Smooth muscle cell (in vitro differentiated cells): ENCODE measurements around the gene C1orf141. TPM values are rescaled to one million over a fixed set of nuclear protein-coding genes. Genes with fewer than 3 reads are reported as not detected.

ENCODE experiments used
- DNase-seq: peaks from one replicate; lab custom pipeline; 2025; ENCODE audit not compliant: unreplicated experiment; lab: John Stamatoyannopoulos, UW
- H2AFZ ChIP-seq: fragments of 200-600 bp; sonication (generic); 2 replicates; pipeline ENCODE4 v1.6.0; 2016; ENCODE audit warnings: antibody characterized with exemption, low read depth, mild to moderate bottlenecking
- H3F3A ChIP-seq: fragments of 200-600 bp; sonication (generic); 2 replicates; pipeline ENCODE4 v1.6.0; 2017; ENCODE audit warnings: antibody characterized with exemption, low read depth
- H3K27ac ChIP-seq: fragments of 200-600 bp; sonication (generic); 2 replicates; pipeline ENCODE4 v1.5.1; 2016; ENCODE audit warnings: low read depth, mild to moderate bottlenecking
- H3K27me3 ChIP-seq: fragments of 200-600 bp; sonication (generic); 2 replicates; pipeline ENCODE4 v1.6.1; 2016; ENCODE audit warnings: low read depth, mild to moderate bottlenecking
- H3K36me3 ChIP-seq: fragments of 200-600 bp; sonication (generic); 2 replicates; pipeline ENCODE4 v1.5.1; 2016; ENCODE audit warnings: low read depth
- H3K4me1 ChIP-seq: fragments of 200-600 bp; sonication (generic); 2 replicates; pipeline ENCODE4 v1.5.1; 2016; ENCODE audit warnings: low read depth
- H3K4me2 ChIP-seq: fragments of 200-600 bp; sonication (generic); 2 replicates; pipeline ENCODE4 v1.6.0; 2016; ENCODE audit warnings: mild to moderate bottlenecking
- H3K4me3 ChIP-seq: fragments of 200-600 bp; sonication (generic); 2 replicates; pipeline ENCODE4 v1.5.1; 2016; ENCODE audit warnings: mild to moderate bottlenecking
- H3K79me2 ChIP-seq: fragments of 200-600 bp; sonication (generic); 2 replicates; pipeline ENCODE4 v1.6.0; 2016; ENCODE audit warnings: low read depth, mild to moderate bottlenecking
- H3K9ac ChIP-seq: fragments of 200-600 bp; sonication (generic); 2 replicates; pipeline ENCODE4 v1.6.0; 2016; ENCODE audit warnings: low read depth
- H3K9me3 ChIP-seq: fragments of 200-600 bp; sonication (generic); replicated peaks from 2 replicates; pipeline ENCODE4 v1.5.1; 2016; ENCODE audit warnings: low read depth
- H4K20me1 ChIP-seq: fragments of 200-600 bp; sonication (generic); 2 replicates; pipeline ENCODE4 v1.6.0; 2016; ENCODE audit warnings: low read depth
- CTCF ChIP-seq: fragments of 200-600 bp; sonication (generic); IDR thresholded peaks from 2 replicates; pipeline ENCODE4 v1.5.1; 2017; ENCODE audit warnings: borderline replicate concordance, mild to moderate bottlenecking, antibody characterized with exemption; ENCODE audit not compliant: insufficient read depth, poor library complexity, severe bottlenecking
- WGBS: methylation state at CpG from one replicate; pipeline ENCODE4 v1.1.7; 2016; ENCODE audit warnings: low lambda C conversion rate; 5-methylcytosine and 5-hydroxymethylcytosine counted together
- polyA plus RNA-seq: library from polyadenylated mRNA; unstranded; fragments of >200 nt; fragmentation: Nextera tagmentation; extraction: Ambion mirVana; gene quantifications from 2 replicates; pipeline ENCODE4 v1.2.1, GENCODE V29; 2016
- small RNA-seq: library from RNA; depleted of rRNA; stranded (forward); fragments of <200 nt; gene quantifications from one replicate; pipeline ENCODE3, GENCODE V24; 2014
- total RNA-seq: library from RNA; depleted of rRNA; stranded (reverse); fragments of >200 nt; gene quantifications from 2 replicates; pipeline ENCODE4 v1.2.3, GENCODE V29; 2014

Gene C1orf141
- total and polyA plus RNA-seq, 2 experiments from 2014 or later, result not detected

- H3F3A ChIP-seq, result no peaks in the 10 kb centered on the region
- no peak overlapping the region for H3K4me2 ChIP-seq
- peaks cover 6% of the 10 kb centered on the region for H4K20me1 ChIP-seq
- H3K36me3 ChIP-seq, result peaks cover 27% of the 10 kb centered on the region
- H3K4me1 ChIP-seq, result no peaks in the 10 kb centered on the region
- no peak overlapping the region for H3K4me3 ChIP-seq
- no peak overlapping the region for H2AFZ ChIP-seq
- H3K9ac ChIP-seq, result no peak overlapping the region
- 95% methylated on average over 3 of the region's 3 CpGs for WGBS
- H3K27ac ChIP-seq, result no peak overlapping the region
- TF ChIP-seq CTCF, result no peak
- peaks cover 22% of the 10 kb centered on the region for H3K79me2 ChIP-seq
- H3K27me3 ChIP-seq, result no peaks in the 10 kb centered on the region
- no peak for DNase-seq
- H3K9me3 ChIP-seq, result no peaks in the 10 kb centered on the region
These were observed 91.4 kb downstream of the C1orf141 start for GRCh38 chr1:67043366-67043765.

Small RNA genes lying within 50 kb of the gene (small RNA-seq; reads per million reads assigned to genes)
- not detected for gene RF00322

Other genes with a start within 250 kb of the C1orf141 start
- 2.2 and 2.4 TPM in 2 replicates for gene DNAI4, start 210.1 kb downstream of the C1orf141 start, total RNA-seq
- gene DNAI4, start 210.1 kb downstream of the C1orf141 start, polyA plus RNA-seq, result 0.63 and 3.9 TPM in 2 replicates
- 36.1 and 54.4 TPM in 2 replicates for gene MIER1, start 210.0 kb downstream of the C1orf141 start, total RNA-seq
- gene MIER1, start 210.0 kb downstream of the C1orf141 start, polyA plus RNA-seq, result 17.4 and 25.5 TPM in 2 replicates
- 28.2 and 29.9 TPM in 2 replicates for gene SLC35D1, start 80.8 kb downstream of the C1orf141 start, total RNA-seq
- 8.6 and 13.3 TPM in 2 replicates for gene SLC35D1, start 80.8 kb downstream of the C1orf141 start, polyA plus RNA-seq
- gene IL23R, start 31.5 kb upstream of the C1orf141 start, total RNA-seq, result not detected in 2 replicates
- gene IL23R, start 31.5 kb upstream of the C1orf141 start, polyA plus RNA-seq, result not detected in 2 replicates
- 0.49 TPM in 1 of 2 replicates, not detected in the other for gene IL12RB2, start 172.9 kb upstream of the C1orf141 start, total RNA-seq
- gene IL12RB2, start 172.9 kb upstream of the C1orf141 start, polyA plus RNA-seq, result 0.50 TPM in 1 of 2 replicates, not detected in the other